Fibroblast of pulmonary artery (primary cell): ENCODE measurements around the gene FCHO2.

Experiments
- DNase-seq: peaks from one replicate; pipeline ENCODE4 v3.0.0-alpha.2; 2010; ENCODE audit warnings: low read depth
- H3K4me3 ChIP-seq: replicated peaks from 2 replicates; pipeline ENCODE4 v1.5.1; 2011; ENCODE audit warnings: low read depth, mild to moderate bottlenecking, control low read depth, low read length, moderate library complexity
- TF ChIP-seq, protein P1 (sequence below): IDR thresholded peaks from 2 replicates; pipeline ENCODE4 v1.5.1; 2011; ENCODE audit warnings: mild to moderate bottlenecking, control low read depth, low read length, inconsistent platforms; ENCODE audit errors: missing control alignments

FCHO2 gene

GRCh38 chr5:73116506-73116905, 160.7 kb downstream of the FCHO2 start:
- DNase-seq, result no peak
- H3K4me3 ChIP-seq, result no peak overlapping the region
- TF ChIP-seq, protein P1, sequence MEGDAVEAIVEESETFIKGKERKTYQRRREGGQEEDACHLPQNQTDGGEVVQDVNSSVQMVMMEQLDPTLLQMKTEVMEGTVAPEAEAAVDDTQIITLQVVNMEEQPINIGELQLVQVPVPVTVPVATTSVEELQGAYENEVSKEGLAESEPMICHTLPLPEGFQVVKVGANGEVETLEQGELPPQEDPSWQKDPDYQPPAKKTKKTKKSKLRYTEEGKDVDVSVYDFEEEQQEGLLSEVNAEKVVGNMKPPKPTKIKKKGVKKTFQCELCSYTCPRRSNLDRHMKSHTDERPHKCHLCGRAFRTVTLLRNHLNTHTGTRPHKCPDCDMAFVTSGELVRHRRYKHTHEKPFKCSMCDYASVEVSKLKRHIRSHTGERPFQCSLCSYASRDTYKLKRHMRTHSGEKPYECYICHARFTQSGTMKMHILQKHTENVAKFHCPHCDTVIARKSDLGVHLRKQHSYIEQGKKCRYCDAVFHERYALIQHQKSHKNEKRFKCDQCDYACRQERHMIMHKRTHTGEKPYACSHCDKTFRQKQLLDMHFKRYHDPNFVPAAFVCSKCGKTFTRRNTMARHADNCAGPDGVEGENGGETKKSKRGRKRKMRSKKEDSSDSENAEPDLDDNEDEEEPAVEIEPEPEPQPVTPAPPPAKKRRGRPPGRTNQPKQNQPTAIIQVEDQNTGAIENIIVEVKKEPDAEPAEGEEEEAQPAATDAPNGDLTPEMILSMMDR, result no peak

DNA sequence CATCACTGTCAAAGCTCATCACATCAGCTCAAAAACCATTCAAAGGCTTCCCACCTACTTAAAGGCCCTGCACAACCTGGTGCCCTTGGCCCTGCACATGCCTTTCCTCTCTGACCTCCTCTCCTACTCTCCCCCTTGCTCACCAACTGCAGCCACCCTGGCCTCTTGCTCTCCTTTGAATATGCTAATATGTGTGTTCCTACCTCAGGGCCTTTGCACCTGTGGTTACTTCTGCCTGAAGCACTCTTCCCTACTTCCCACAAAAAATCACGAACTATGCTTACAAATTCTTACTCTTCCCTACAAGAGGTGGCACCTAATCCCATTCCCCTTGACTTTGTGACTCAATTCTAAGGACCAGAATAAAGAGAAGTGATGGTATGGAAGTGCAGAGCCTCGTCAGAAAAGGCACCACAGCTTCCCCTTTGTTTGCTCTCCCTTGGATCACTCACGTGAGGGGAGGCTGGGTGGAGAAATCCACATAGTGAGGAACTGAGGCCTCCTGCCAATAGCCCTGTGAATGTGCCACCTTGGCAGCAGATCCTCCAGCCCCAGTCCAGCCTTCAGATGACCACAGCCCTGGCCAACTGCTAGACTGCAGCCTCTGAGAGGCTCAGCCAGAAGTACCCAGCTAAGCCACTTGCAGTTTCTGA, 161.4 kb downstream of the FCHO2 start:
- TF ChIP-seq, protein P1, result no peak
- no peak for DNase-seq
- no peak overlapping the region for H3K4me3 ChIP-seq

DNA sequence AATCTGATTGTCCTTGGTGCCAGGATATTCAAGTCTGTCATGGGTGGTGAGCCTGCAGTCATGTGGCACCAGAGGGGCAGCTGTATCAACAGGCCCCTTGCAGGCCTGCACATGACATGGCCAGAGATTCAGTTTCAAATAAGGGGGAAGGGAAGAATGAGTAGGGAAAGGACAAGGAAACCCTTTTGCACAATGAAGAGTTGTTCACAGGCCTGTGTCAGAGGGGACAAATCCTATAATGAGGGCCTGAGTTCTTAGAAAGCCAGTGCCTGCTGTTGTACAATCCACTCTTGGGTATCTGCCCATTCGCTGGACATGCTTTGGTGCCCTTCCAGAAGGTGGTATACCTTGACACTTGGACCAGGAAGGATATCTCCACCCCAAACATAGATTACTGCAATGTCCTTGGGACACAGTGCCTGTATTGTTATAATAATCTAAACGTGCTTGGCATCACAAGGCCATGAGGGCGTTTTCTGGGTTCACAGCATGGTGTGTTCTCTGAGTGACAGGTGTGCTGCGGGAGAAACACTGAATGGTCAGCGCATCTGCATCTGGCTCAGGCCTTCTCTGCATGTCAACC, 162.6 kb downstream of the FCHO2 start:
- no peak overlapping the region for H3K4me3 ChIP-seq
- DNase-seq, result no peak
- TF ChIP-seq, protein P1, result no peak

DNA sequence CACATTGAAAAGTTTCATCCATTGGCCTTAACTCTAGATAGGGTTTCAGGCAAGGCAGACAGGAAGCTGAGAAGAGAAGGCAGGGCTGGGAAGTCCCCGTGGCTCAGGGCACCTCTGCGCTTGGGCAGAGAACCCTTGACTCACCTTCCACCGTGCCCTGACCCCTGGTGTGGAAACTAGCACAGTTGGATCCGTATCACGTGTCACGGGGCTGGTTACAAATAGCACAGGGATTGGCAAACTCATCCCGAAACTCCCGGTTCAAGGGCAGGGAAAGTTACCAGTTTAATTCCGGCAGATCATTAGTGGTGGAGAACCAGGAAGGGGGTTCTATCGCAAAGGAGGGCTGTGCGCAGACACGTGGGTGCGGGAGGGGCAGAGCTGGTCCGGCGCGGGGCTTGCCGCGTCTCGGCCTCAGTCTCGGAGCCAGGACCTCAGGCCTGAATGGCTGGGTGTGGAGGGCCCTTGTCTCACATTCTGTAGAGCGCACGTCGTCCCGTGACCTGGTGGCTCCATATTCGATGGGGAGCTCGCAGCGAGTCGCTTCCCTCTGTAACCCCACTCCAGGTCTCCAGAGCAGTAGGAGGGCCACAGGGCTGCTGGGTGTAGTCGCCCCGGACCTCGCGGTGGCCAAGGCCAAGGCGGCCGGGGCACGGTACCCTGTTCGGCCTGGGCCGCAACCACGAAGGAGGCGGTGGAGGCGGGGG, 163.8 kb downstream of the FCHO2 start:
- TF ChIP-seq, protein P1, result no peak
- DNase-seq, result no peak
- H3K4me3 ChIP-seq, result peak overlapping the region; percentile 74

DNA sequence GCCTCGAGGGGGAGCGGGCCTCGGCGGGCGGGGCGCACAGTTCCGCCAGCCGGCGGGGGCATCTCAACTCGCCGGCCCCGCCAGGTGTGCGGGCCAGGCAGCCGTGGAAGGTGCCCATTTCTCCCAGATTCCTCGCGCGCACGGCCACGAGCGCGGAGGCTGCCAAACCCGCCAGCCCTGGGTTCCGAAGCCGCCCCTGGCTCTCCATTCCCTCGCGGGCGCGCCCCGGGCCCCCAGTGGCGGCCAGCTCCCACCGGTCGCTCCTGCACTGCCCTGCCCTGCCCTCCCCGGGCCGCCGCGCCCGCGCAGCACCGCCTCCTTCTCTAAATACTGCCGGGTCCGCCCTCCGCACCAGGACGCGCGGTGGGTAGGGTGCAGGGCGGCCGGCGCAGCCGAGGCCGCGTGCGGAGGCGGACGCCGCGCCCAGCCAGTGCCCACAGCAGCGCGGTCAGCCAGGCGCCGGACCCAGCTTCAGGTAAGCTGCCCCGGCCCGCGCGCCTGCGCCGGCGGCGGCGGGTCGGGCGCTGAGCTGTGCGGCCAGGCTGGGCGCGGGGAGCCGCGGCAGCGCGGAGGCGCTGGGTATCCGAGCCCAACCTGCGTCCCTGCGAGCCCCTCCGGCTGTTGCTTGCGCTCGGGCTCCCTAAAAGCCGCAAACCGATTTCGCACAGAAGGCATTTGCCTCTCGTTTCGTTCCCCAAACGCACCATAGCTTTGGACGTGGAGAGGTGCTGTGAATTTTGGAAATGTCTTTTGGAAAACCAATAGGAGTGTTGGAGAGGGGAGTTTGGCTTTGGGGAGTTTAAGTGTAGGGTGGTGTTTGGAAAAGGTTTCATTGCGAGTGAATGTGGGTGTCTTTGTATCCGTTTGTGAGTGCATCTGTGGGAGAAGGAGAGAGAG, 164.6 kb downstream of the FCHO2 start, which contains the start of gene TMEM171:
Gene TMEM171 (plus strand): TSS at position 354 of the 897 bp plus-strand sequence. CDS start 2,799 bp downstream, outside the sequence.
- peak; percentile 37 for DNase-seq
- peak within 1 kb of the TSS; percentile 74 for H3K4me3 ChIP-seq

GRCh38 chr5:73121119-73121463, 165.2 kb downstream of the FCHO2 start:
- H3K4me3 ChIP-seq, result peak overlapping the region; percentile 74

More for the DNA sequence above, 164.6 kb downstream of the FCHO2 start, which contains the start of gene TMEM171:
- TF ChIP-seq, protein P1, result no peak

More at GRCh38 chr5:73121119-73121463, 165.2 kb downstream of the FCHO2 start:
- peak; percentile 33 for DNase-seq
- TF ChIP-seq, protein P1, result no peak
